Measurements from ENCODE around the gene RAB44.
A peak's percentile ranks its signal among the peaks of the same experiment; 100 is the strongest.
"Not testable (repeated sequence)": the region's sequence is repeated elsewhere in the genome, so short reads cannot be mapped to it uniquely, and the experiment has no call there.

RAB44 gene

GRCh38 chr6:36651659-36652379 lies 45.8 kb upstream of the RAB44 start:
- TF ChIP-seq MYC (IDR thresholded peaks at IDR 0.05; ENCODE audit: low read depth, low read length) (no peak), POLR2A (IDR thresholded peaks at IDR 0.05; ENCODE audit: extremely low read depth, insufficient read length) (no peak), MAX (IDR thresholded peaks at IDR 0.05; ENCODE audit: low read depth, low read length) (no peak), CTCF (IDR thresholded peaks at IDR 0.05; ENCODE audit: low read depth, low read length) (no peak)
- no peak overlapping the region for H3K4me3 ChIP-seq (ENCODE audit: low read depth, low read length)
- DNase-seq (ENCODE audit: low read depth) = peak; percentile 45

GRCh38 chr6:36654469-36654868 lies 43.2 kb upstream of the RAB44 start:
- H3K4me3 ChIP-seq (ENCODE audit: low read depth, low read length) = not testable (repeated sequence)

GRCh38 chr6:36655085-36655724 lies 42.4 kb upstream of the RAB44 start:
- no peak for DNase-seq (ENCODE audit: low read depth)
- no peak overlapping the region for H3K4me3 ChIP-seq (ENCODE audit: low read depth, low read length)
- TF ChIP-seq MAX (IDR thresholded peaks at IDR 0.05; ENCODE audit: low read depth, low read length) (no peak), POLR2A (IDR thresholded peaks at IDR 0.05; ENCODE audit: extremely low read depth, insufficient read length) (no peak), MYC (IDR thresholded peaks at IDR 0.05; ENCODE audit: low read depth, low read length) (no peak), CTCF (IDR thresholded peaks at IDR 0.05; ENCODE audit: low read depth, low read length) (no peak)

More at GRCh38 chr6:36654469-36654868, 43.2 kb upstream of the RAB44 start:
- not testable (repeated sequence) for DNase-seq (ENCODE audit: low read depth)

- TF ChIP-seq MYC (IDR thresholded peaks at IDR 0.05; ENCODE audit: low read depth, low read length) = no peak
- no peak for TF ChIP-seq POLR2A (IDR thresholded peaks at IDR 0.05; ENCODE audit: extremely low read depth, insufficient read length)
- no peak for TF ChIP-seq MAX (IDR thresholded peaks at IDR 0.05; ENCODE audit: low read depth, low read length)
- no peak for DNase-seq (ENCODE audit: low read depth)
- H3K4me3 ChIP-seq (ENCODE audit: low read depth, low read length) = no peak overlapping the region
These were observed 41.2 kb upstream of the RAB44 start for GRCh38 chr6:36656441-36656840.

- no peak overlapping the region for H3K4me3 ChIP-seq (ENCODE audit: low read depth, low read length)
- no peak for TF ChIP-seq CTCF (IDR thresholded peaks at IDR 0.05; ENCODE audit: low read depth, low read length)
- no peak for TF ChIP-seq MYC (IDR thresholded peaks at IDR 0.05; ENCODE audit: low read depth, low read length)
- TF ChIP-seq MAX (IDR thresholded peaks at IDR 0.05; ENCODE audit: low read depth, low read length) = no peak
- TF ChIP-seq POLR2A (IDR thresholded peaks at IDR 0.05; ENCODE audit: extremely low read depth, insufficient read length) = no peak
- DNase-seq (ENCODE audit: low read depth) = no peak
These were observed 40.4 kb upstream of the RAB44 start for GRCh38 chr6:36657271-36657670.

GRCh38 chr6:36657942-36658544 lies 39.6 kb upstream of the RAB44 start:
- TF ChIP-seq CTCF (IDR thresholded peaks at IDR 0.05; ENCODE audit: low read depth, low read length) = no peak
- TF ChIP-seq MYC (IDR thresholded peaks at IDR 0.05; ENCODE audit: low read depth, low read length) = no peak
- TF ChIP-seq MAX (IDR thresholded peaks at IDR 0.05; ENCODE audit: low read depth, low read length) = no peak
- TF ChIP-seq POLR2A (IDR thresholded peaks at IDR 0.05; ENCODE audit: extremely low read depth, insufficient read length) = no peak
- H3K4me3 ChIP-seq (ENCODE audit: low read depth, low read length) = no peak overlapping the region
- no peak for DNase-seq (ENCODE audit: low read depth)
